ENCODE measurements around the gene HINT1. TPM values are rescaled to one million over a fixed set of nuclear protein-coding genes. Genes with fewer than 3 reads are reported as not detected.

The HINT1 gene
- 222 and 261 TPM in 2 replicates for total RNA-seq

GRCh38 chr5:131165119-131165727, at the start of gene HINT1:
TSS of gene HINT1 (minus strand) at chr5:131165256. CDS start at chr5:131165205, 51 bp downstream.

GRCh38 chr5:131170540-131171275, 5.7 kb upstream of the HINT1 start, which contains the start of gene LYRM7:
TSS of gene LYRM7 (plus strand) at chr5:131170944. CDS start at chr5:131171021, 77 bp downstream.

Other genes starting within 250 kb of the HINT1 start
- 5.8 TPM in 2 replicates for gene LYRM7, start 5.7 kb upstream of the HINT1 start, total RNA-seq
- gene CDC42SE2, start 98.8 kb upstream of the HINT1 start, total RNA-seq, result 32.5 and 34.3 TPM in 2 replicates

All from endothelial cell of coronary artery (primary cell).